Esophagus muscularis mucosa (tissue), 4 donors: ENCODE data around the gene PTPRCAP.

Source experiments
- CTCF ChIP-seq, 3 experiments: fragments of 200-600 bp in 2 of 3; fragments of 450-650 bp in 1 of 3; sonication (generic) in 2 of 3; IDR thresholded peaks; one replicate each; pipeline ENCODE4 v1.5.1; 2017 to 2019; ENCODE audit warnings: antibody characterized with exemption in 3 of 3, mild to moderate bottlenecking in 2 of 3, moderate library complexity in 1 of 3
- EP300 ChIP-seq: sonication (generic); formaldehyde crosslinking; IDR thresholded peaks from one replicate; pipeline ENCODE4 v1.6.1; 2017; ENCODE audit warnings: antibody characterized with exemption
- POLR2A ChIP-seq: fragments of 450-650 bp; IDR thresholded peaks from one replicate; pipeline ENCODE4 v1.6.1; 2017; ENCODE audit warnings: antibody characterized with exemption, moderate library complexity, mild to moderate bottlenecking, low read depth
- POLR2AphosphoS5 ChIP-seq, 2 donors: sonication (generic); formaldehyde crosslinking; IDR thresholded peaks; one replicate each; pipeline ENCODE4 v1.6.1; 2017; ENCODE audit warnings: antibody characterized with exemption in 2 of 2

DNA sequence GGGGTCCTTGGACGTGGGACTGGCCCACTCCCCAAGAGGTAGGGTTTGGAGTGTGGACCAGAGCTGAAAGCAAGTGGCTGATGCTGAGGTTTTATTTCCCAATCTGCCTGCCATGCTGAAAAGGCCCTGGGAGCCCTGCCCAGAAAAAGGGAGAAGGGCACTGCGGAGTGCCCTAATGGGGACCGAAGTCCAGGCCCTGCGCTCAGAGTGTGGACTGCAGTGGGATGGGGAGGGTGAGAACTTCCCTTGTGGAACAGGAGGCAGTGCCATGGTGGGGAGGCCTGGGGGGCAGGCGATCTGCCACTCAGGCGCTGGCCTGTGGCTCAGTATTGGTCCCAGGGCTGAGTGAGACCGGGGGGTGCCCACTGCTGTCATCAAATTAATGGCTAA lies 10.7 kb upstream of the PTPRCAP start:
- TF ChIP-seq POLR2A = no peak
- TF ChIP-seq POLR2AphosphoS5 (IDR thresholded peaks at IDR 0.05) = no peak
- no peak for TF ChIP-seq CTCF (IDR thresholded peaks at IDR 0.05)
- TF ChIP-seq EP300 = no peak
